ENCODE data around the gene CHIC2. TPM values are rescaled to one million over a fixed set of nuclear protein-coding genes. Genes with fewer than 3 reads are reported as not detected.
"Not testable (repeated sequence)": the region's sequence is repeated elsewhere in the genome, so short reads cannot be mapped to it uniquely, and the experiment has no call there.

Gene CHIC2
- total RNA-seq, 5 donors from 2014 or later (not counting 1 experiment from before 2014, with no cell fraction given): 38.8 to 59.3 (median 40.5) TPM

- not testable (repeated sequence) for H3K27ac Mint-ChIP-seq; H3K27me3 ChIP-seq (replicated peaks in 1 of 2; ENCODE audit: control insufficient read depth in 2 of 2, extremely low read depth in 1 of 2, insufficient read depth in 2 of 2, low read length in 1 of 2); ATAC-seq (replicated peaks in 1 of 4); DNase-seq; H3K9me3 ChIP-seq; H3K27ac ChIP-seq (ENCODE audit: low read length); H3K36me3 ChIP-seq (ENCODE audit: control insufficient read depth in 2 of 2, extremely low read depth in 1 of 2, insufficient read depth in 1 of 2, low read length in 1 of 2); H3K4me3 ChIP-seq (ENCODE audit: control insufficient read depth in 1 of 2, extremely low read depth in 1 of 2, low read length in 1 of 2); H3K27me3 Mint-ChIP-seq; H3K4me3 Mint-ChIP-seq; H3K9me3 Mint-ChIP-seq
- Mint-ChIP-seq H3K4me1 (peaks cover 71 to 74% (median 72%) of the 10 kb centered on the region in 3 donors), H3K36me3 (peaks cover 23% of the 10 kb centered on the region)
- WGBS (ENCODE audit: insufficient coverage): no CpG with 5 or more reads among the region's 5 CpGs
- ChIA-PET POLR2A (interaction anchor here (0.6 to 1.3 kb wide), 5 partner anchors 10 to 48 kb away, joined by 3 to 9 read pairs (median 4); no protein-coding TSS in a partner anchor), CTCF (interaction anchor here in 1 of 2 donors (2.5 kb wide), 1 partner anchor 10 kb away, joined by 7 read pairs; no protein-coding TSS in a partner anchor)
- peaks cover 10 to 30% of the 10 kb centered on the region in 2 experiments for H3K4me1 ChIP-seq (ENCODE audit: control insufficient read depth in 1 of 2, extremely low read depth in 1 of 2, insufficient read depth in 2 of 2, low read length in 2 of 2)
These were observed 11.1 kb downstream of the CHIC2 start for GRCh38 chr4:54053322-54053721.

GRCh38 chr4:54050214-54050904, 14.0 kb downstream of the CHIC2 start:
- Histone ChIP-seq H3K9me3 (no peaks in the 10 kb centered on the region), H3K27ac (ENCODE audit: low read length) (no peak overlapping the region), H3K27me3 (replicated peaks in 1 of 2; ENCODE audit: control insufficient read depth in 2 of 2, extremely low read depth in 1 of 2, insufficient read depth in 2 of 2, low read length in 1 of 2) (no peaks in the 10 kb centered on the region), H3K4me1 (ENCODE audit: control insufficient read depth in 1 of 2, extremely low read depth in 1 of 2, insufficient read depth in 2 of 2, low read length in 2 of 2) (peaks cover 3 to 4% of the 10 kb centered on the region in 2 experiments), H3K36me3 (ENCODE audit: control insufficient read depth in 2 of 2, extremely low read depth in 1 of 2, insufficient read depth in 1 of 2, low read length in 1 of 2) (peaks cover 0 to 6% of the 10 kb centered on the region in 2 donors), H3K4me3 (ENCODE audit: control insufficient read depth in 1 of 2, extremely low read depth in 1 of 2, low read length in 1 of 2) (no peak overlapping the region)
- DNase-seq (no peak), ATAC-seq (replicated peaks in 1 of 4) (peak in 1 of 4 experiments; percentile 34)
- Mint-ChIP-seq H3K36me3 (peaks cover 37% of the 10 kb centered on the region), H3K9me3 (no peaks in the 10 kb centered on the region), H3K4me3 (no peak overlapping the region), H3K4me1 (peaks cover 46 to 53% (median 50%) of the 10 kb centered on the region in 3 donors), H3K27me3 (no peaks in the 10 kb centered on the region), H3K27ac (no peak overlapping the region)
- CTCF ChIA-PET: no interaction called here
- POLR2A ChIA-PET: no interaction called here
- 50% methylated on average over 1 of the region's 1 CpG for WGBS (ENCODE audit: insufficient coverage)

- H3K36me3 ChIP-seq (ENCODE audit: control insufficient read depth in 2 of 2, extremely low read depth in 1 of 2, insufficient read depth in 1 of 2, low read length in 1 of 2): not testable (repeated sequence)
These were observed 20.8 kb downstream of the CHIC2 start for GRCh38 chr4:54043630-54044029.

GRCh38 chr4:54041933-54042332, 22.5 kb downstream of the CHIC2 start:
- no peaks in the 10 kb centered on the region for H3K9me3 ChIP-seq
- no peak overlapping the region for H3K4me3 ChIP-seq (ENCODE audit: control insufficient read depth in 1 of 2, extremely low read depth in 1 of 2, low read length in 1 of 2)
- no peaks in the 10 kb centered on the region for H3K27me3 ChIP-seq (replicated peaks in 1 of 2; ENCODE audit: control insufficient read depth in 2 of 2, extremely low read depth in 1 of 2, insufficient read depth in 2 of 2, low read length in 1 of 2)
- no peak overlapping the region for H3K27ac ChIP-seq (ENCODE audit: low read length)
- DNase-seq (no peak), ATAC-seq (replicated peaks in 1 of 4) (peak in 1 of 4 experiments; percentile 20)
- H3K36me3 ChIP-seq (ENCODE audit: control insufficient read depth in 2 of 2, extremely low read depth in 1 of 2, insufficient read depth in 1 of 2, low read length in 1 of 2): peaks cover 0 to 6% of the 10 kb centered on the region in 2 donors
- Mint-ChIP-seq H3K4me1 (peaks cover 31 to 50% (median 41%) of the 10 kb centered on the region in 3 donors), H3K27ac (peak overlapping the region in 1 of 2 donors; percentile 44), H3K27me3 (no peaks in the 10 kb centered on the region), H3K4me3 (peak overlapping the region in 1 of 3 donors; percentile 11), H3K36me3 (peaks cover 52% of the 10 kb centered on the region), H3K9me3 (peaks cover 0 to 8% (median 3%) of the 10 kb centered on the region in 3 donors)
- POLR2A ChIA-PET: no interaction called here
- H3K4me1 ChIP-seq (ENCODE audit: control insufficient read depth in 1 of 2, extremely low read depth in 1 of 2, insufficient read depth in 2 of 2, low read length in 2 of 2): peaks cover 2 to 7% of the 10 kb centered on the region in 2 experiments
- CTCF ChIA-PET: no interaction called here
- WGBS (ENCODE audit: insufficient coverage): no CpG with 5 or more reads among the region's 2 CpGs

More at GRCh38 chr4:54043630-54044029, 20.8 kb downstream of the CHIC2 start:
- POLR2A ChIA-PET: interaction anchor here in 1 of 2 donors (0.7 kb wide), 2 partner anchors 8 to 13 kb away, joined by 6 to 7 read pairs; no protein-coding TSS in a partner anchor
- H3K4me1 ChIP-seq (ENCODE audit: control insufficient read depth in 1 of 2, extremely low read depth in 1 of 2, insufficient read depth in 2 of 2, low read length in 2 of 2); DNase-seq; H3K4me3 ChIP-seq (ENCODE audit: control insufficient read depth in 1 of 2, extremely low read depth in 1 of 2, low read length in 1 of 2); H3K27ac Mint-ChIP-seq; H3K9me3 Mint-ChIP-seq; H3K9me3 ChIP-seq; H3K27ac ChIP-seq (ENCODE audit: low read length); H3K27me3 ChIP-seq (replicated peaks in 1 of 2; ENCODE audit: control insufficient read depth in 2 of 2, extremely low read depth in 1 of 2, insufficient read depth in 2 of 2, low read length in 1 of 2); H3K27me3 Mint-ChIP-seq; H3K4me3 Mint-ChIP-seq; ATAC-seq (replicated peaks in 1 of 4): not testable (repeated sequence)
- WGBS (ENCODE audit: insufficient coverage): no CpG with 5 or more reads among the region's 4 CpGs
- CTCF ChIA-PET: interaction anchor here in 1 of 2 donors (0.7 kb wide), 2 partner anchors 13 to 37 kb away, joined by 4 read pairs; no protein-coding TSS in a partner anchor
- Mint-ChIP-seq H3K4me1 (peaks cover 22 to 47% (median 41%) of the 10 kb centered on the region in 3 donors), H3K36me3 (peaks cover 55% of the 10 kb centered on the region)

- H3K36me3 Mint-ChIP-seq: peaks cover 54% of the 10 kb centered on the region
- H3K9me3 ChIP-seq: no peaks in the 10 kb centered on the region
- peaks cover 2 to 7% of the 10 kb centered on the region in 2 experiments for H3K4me1 ChIP-seq (ENCODE audit: control insufficient read depth in 1 of 2, extremely low read depth in 1 of 2, insufficient read depth in 2 of 2, low read length in 2 of 2)
- peak in 1 of 35 experiments; percentile 38 for DNase-seq
- peaks cover 0 to 8% (median 3%) of the 10 kb centered on the region in 3 donors for H3K9me3 Mint-ChIP-seq
- H3K27me3 ChIP-seq (replicated peaks in 1 of 2; ENCODE audit: control insufficient read depth in 2 of 2, extremely low read depth in 1 of 2, insufficient read depth in 2 of 2, low read length in 1 of 2): no peaks in the 10 kb centered on the region
- H3K4me1 Mint-ChIP-seq: peaks cover 40 to 53% (median 40%) of the 10 kb centered on the region in 3 donors
- H3K4me3 Mint-ChIP-seq: peak overlapping the region in 1 of 3 donors; percentile 6
- no peak overlapping the region for H3K27ac Mint-ChIP-seq
- ChIA-PET CTCF (interaction anchor here in 1 of 2 donors (0.6 kb wide), 1 partner anchor 145 kb away, joined by 3 read pairs; no protein-coding TSS in a partner anchor), POLR2A (interaction anchor here (0.6 to 1.1 kb wide), 2 partner anchors 23 to 104 kb away, joined by 3 to 5 read pairs; no protein-coding TSS in a partner anchor)
- ATAC-seq (replicated peaks in 1 of 4): peak in 3 of 4 experiments; percentile 48 to 82 (median 53)
- H3K36me3 ChIP-seq (ENCODE audit: control insufficient read depth in 2 of 2, extremely low read depth in 1 of 2, insufficient read depth in 1 of 2, low read length in 1 of 2): peaks cover 0 to 6% of the 10 kb centered on the region in 2 donors
- H3K4me3 ChIP-seq (ENCODE audit: control insufficient read depth in 1 of 2, extremely low read depth in 1 of 2, low read length in 1 of 2): no peak overlapping the region
- no peak overlapping the region for H3K27ac ChIP-seq (ENCODE audit: low read length)
- WGBS (ENCODE audit: insufficient coverage): 54% methylated on average over 2 of the region's 4 CpGs
- H3K27me3 Mint-ChIP-seq: no peaks in the 10 kb centered on the region
These were observed 23.3 kb downstream of the CHIC2 start for GRCh38 chr4:54041100-54041499.

- Mint-ChIP-seq H3K4me1 (peaks cover 41 to 64% (median 53%) of the 10 kb centered on the region in 3 donors), H3K4me3 (no peak overlapping the region), H3K36me3 (peaks cover 54% of the 10 kb centered on the region), H3K9me3 (no peaks in the 10 kb centered on the region), H3K27me3 (no peaks in the 10 kb centered on the region), H3K27ac (no peak overlapping the region)
- no peak overlapping the region for H3K27ac ChIP-seq (ENCODE audit: low read length)
- ATAC-seq (replicated peaks in 1 of 4): no peak
- H3K27me3 ChIP-seq (replicated peaks in 1 of 2; ENCODE audit: control insufficient read depth in 2 of 2, extremely low read depth in 1 of 2, insufficient read depth in 2 of 2, low read length in 1 of 2): no peaks in the 10 kb centered on the region
- H3K9me3 ChIP-seq: no peaks in the 10 kb centered on the region
- no peak for DNase-seq
- H3K36me3 ChIP-seq (ENCODE audit: control insufficient read depth in 2 of 2, extremely low read depth in 1 of 2, insufficient read depth in 1 of 2, low read length in 1 of 2): peaks cover 0 to 6% of the 10 kb centered on the region in 2 donors
- H3K4me3 ChIP-seq (ENCODE audit: control insufficient read depth in 1 of 2, extremely low read depth in 1 of 2, low read length in 1 of 2): no peak overlapping the region
- POLR2A ChIA-PET: interaction anchor here in 1 of 2 donors (0.6 kb wide), 1 partner anchor 16 kb away, joined by 3 read pairs; no protein-coding TSS in a partner anchor
- H3K4me1 ChIP-seq (ENCODE audit: control insufficient read depth in 1 of 2, extremely low read depth in 1 of 2, insufficient read depth in 2 of 2, low read length in 2 of 2): peaks cover 2 to 7% of the 10 kb centered on the region in 2 experiments
- CTCF ChIA-PET: no interaction called here
- WGBS (ENCODE audit: insufficient coverage): no CpG with 5 or more reads among the region's 3 CpGs
These were observed 26.3 kb downstream of the CHIC2 start for GRCh38 chr4:54038056-54038455.

All from T-cell (primary cell).